CD4-positive, CD25-positive, alpha-beta regulatory T cell (primary cell): ENCODE results near the gene PEAK1. TPM values are rescaled to one million over a fixed set of nuclear protein-coding genes. Genes with fewer than 3 reads are reported as not detected.
A peak's percentile ranks its signal among the peaks of the same experiment; 100 is the strongest.
"Not testable (repeated sequence)": the region's sequence is repeated elsewhere in the genome, so short reads cannot be mapped to it uniquely, and the experiment has no call there.

ENCODE experiments used
- ATAC-seq, 2 donors: fragments of 150-1000 bp; cut with Tn5 transposase; one replicate each; pipeline ENCODE4 v1.10.0; 2021; ENCODE audit warnings: low read depth in 2 of 2, moderate number of reproducible peaks in 2 of 2, moderate library complexity in 1 of 2
- DNase-seq, 3 donors: peaks; one replicate each; pipeline versions ENCODE4 v3.0.0 to v3.0.0-alpha.2; 2012 to 2022; ENCODE audit warnings: mixed read lengths in 1 of 3
- H3K27ac ChIP-seq: one replicate; pipeline ENCODE4 v1.7.0; 2013; ENCODE audit warnings: mild to moderate bottlenecking, low read length; ENCODE audit not compliant: insufficient read depth, poor library complexity, severe bottlenecking
- H3K27me3 ChIP-seq: one replicate; pipeline ENCODE4 v1.7.0; 2013; ENCODE audit warnings: low read length; ENCODE audit not compliant: control insufficient read depth, insufficient read depth
- H3K36me3 ChIP-seq: one replicate; pipeline ENCODE4 v1.7.0; 2013; ENCODE audit warnings: mild to moderate bottlenecking, low read length, moderate library complexity; ENCODE audit not compliant: control insufficient read depth, insufficient read depth
- H3K4me1 ChIP-seq: 2 replicates; pipeline ENCODE4 v1.7.0; 2013; ENCODE audit warnings: mild to moderate bottlenecking, low read length; ENCODE audit not compliant: insufficient read depth, control insufficient read depth, poor library complexity, severe bottlenecking
- H3K4me3 ChIP-seq: one replicate; pipeline ENCODE4 v1.7.0; 2013; ENCODE audit warnings: low read depth, mild to moderate bottlenecking, low read length, moderate library complexity
- H3K9me3 ChIP-seq, 2 experiments: 1 replicate in 1 of 2; 2 replicates in 1 of 2; pipeline ENCODE4 v1.7.0; 2013; ENCODE audit warnings: low read length in 2 of 2, mild to moderate bottlenecking in 1 of 2, moderate library complexity in 1 of 2; ENCODE audit not compliant: control insufficient read depth in 2 of 2
- H3K27ac Mint-ChIP-seq, 3 donors: one replicate each; pipeline ENCODE4 v1.8.0; 2020 to 2022; ENCODE audit warnings: mild to moderate bottlenecking in 3 of 3, mixed read lengths in 3 of 3, moderate library complexity in 2 of 3
- H3K27me3 Mint-ChIP-seq: one replicate; pipeline ENCODE4 v1.8.0; 2022; ENCODE audit warnings: mild to moderate bottlenecking, mixed read lengths
- H3K36me3 Mint-ChIP-seq: one replicate; pipeline ENCODE4 v1.8.0; 2020; ENCODE audit warnings: mixed read lengths
- H3K4me1 Mint-ChIP-seq, 4 donors: one replicate each; pipeline ENCODE4 v1.8.0; 2020 to 2022; ENCODE audit warnings: mixed read lengths in 4 of 4, mild to moderate bottlenecking in 1 of 4
- H3K4me3 Mint-ChIP-seq, 4 donors: one replicate each; pipeline ENCODE4 v1.8.0; 2020 to 2022; ENCODE audit warnings: mild to moderate bottlenecking in 4 of 4, mixed read lengths in 4 of 4, moderate library complexity in 3 of 4
- H3K9me3 Mint-ChIP-seq, 7 donors: one replicate each; pipeline ENCODE4 v1.8.0; 2020 to 2022; ENCODE audit warnings: mixed read lengths in 7 of 7, mild to moderate bottlenecking in 3 of 7, moderate library complexity in 2 of 7
- polyA plus RNA-seq, 4 donors: library from polyadenylated mRNA; unstranded; fragments of 300-500 nt; fragmentation: Illumina TruSeq; gene quantifications; one replicate each; pipeline ENCODE4 v1.2.3, GENCODE V29; 2021
- total RNA-seq: library from RNA; stranded (reverse); gene quantifications from one replicate; pipeline ENCODE4 v1.2.3, GENCODE V29; 2022

The PEAK1 gene
- total and polyA plus RNA-seq, 5 donors from 2014 or later, result 0.15 to 9.6 (median 1.1) TPM

- no peaks in the 10 kb centered on the region for H3K9me3 Mint-ChIP-seq
- H3K4me3 Mint-ChIP-seq, result peak overlapping the region in 2 of 4 donors; percentile 39 to 49
- H3K27ac ChIP-seq, result no peak overlapping the region
- no peaks in the 10 kb centered on the region for H3K9me3 ChIP-seq
- DNase-seq, result peak in 2 of 3 donors; percentile 33 to 80
- no peaks in the 10 kb centered on the region for H3K27me3 ChIP-seq
- H3K4me3 ChIP-seq, result peak overlapping the region; percentile 17
- H3K36me3 Mint-ChIP-seq, result no peaks in the 10 kb centered on the region
- H3K4me1 ChIP-seq, result peaks cover 9% of the 10 kb centered on the region
- no peaks in the 10 kb centered on the region for H3K27me3 Mint-ChIP-seq
- H3K36me3 ChIP-seq, result no peaks in the 10 kb centered on the region
- peak; percentile 67 to 84 for ATAC-seq
- peak overlapping the region; percentile 23 to 63 (median 25) for H3K27ac Mint-ChIP-seq
- peaks cover 6 to 13% (median 10%) of the 10 kb centered on the region in 4 donors for H3K4me1 Mint-ChIP-seq
These were observed 10.4 kb downstream of the PEAK1 start for GRCh38 chr15:77409259-77410156.

- no peaks in the 10 kb centered on the region for H3K9me3 Mint-ChIP-seq
- H3K4me1 Mint-ChIP-seq, result peaks cover 6 to 14% (median 10%) of the 10 kb centered on the region in 4 donors
- Histone ChIP-seq H3K4me1 (peaks cover 9% of the 10 kb centered on the region), H3K9me3 (no peaks in the 10 kb centered on the region), H3K27ac (no peak overlapping the region), H3K27me3 (no peaks in the 10 kb centered on the region), H3K36me3 (no peaks in the 10 kb centered on the region), H3K4me3 (no peak overlapping the region)
- no peaks in the 10 kb centered on the region for H3K36me3 Mint-ChIP-seq
- ATAC-seq, result no peak
- no peak overlapping the region for H3K27ac Mint-ChIP-seq
- no peaks in the 10 kb centered on the region for H3K27me3 Mint-ChIP-seq
- H3K4me3 Mint-ChIP-seq, result no peak overlapping the region
- no peak for DNase-seq
These were observed 13.1 kb downstream of the PEAK1 start for GRCh38 chr15:77406846-77407245.

DNA sequence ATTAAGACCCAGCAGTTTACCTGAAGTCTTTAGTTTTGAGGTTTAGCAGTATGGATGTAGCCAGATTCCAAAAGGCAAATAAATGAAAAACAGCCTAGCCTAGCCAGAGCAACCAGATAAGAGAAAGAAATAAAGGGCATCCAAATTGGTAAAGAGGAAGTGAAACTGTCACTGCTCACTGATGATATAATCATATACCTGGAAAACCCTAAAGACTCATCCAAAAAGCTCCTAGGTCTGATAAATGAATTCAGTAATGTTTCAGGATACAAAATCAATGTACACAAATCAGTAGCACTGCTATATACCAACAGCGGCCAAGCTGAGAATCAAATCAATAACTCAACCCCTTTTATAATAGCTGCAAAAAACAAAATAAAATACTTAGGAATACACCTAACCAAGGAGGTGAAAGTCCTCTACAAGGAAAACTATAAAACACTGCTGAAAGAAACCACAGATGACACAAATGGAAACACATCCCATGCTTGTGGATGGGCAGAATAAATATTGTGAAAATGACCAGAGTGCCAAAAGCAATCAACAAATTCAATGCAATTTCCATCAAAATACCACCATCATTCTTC is 13.6 kb downstream of the PEAK1 start:
- H3K36me3 Mint-ChIP-seq, H3K36me3 ChIP-seq, H3K4me3 ChIP-seq, H3K27ac ChIP-seq, H3K27me3 ChIP-seq, H3K27ac Mint-ChIP-seq, H3K4me3 Mint-ChIP-seq, H3K9me3 Mint-ChIP-seq, H3K9me3 ChIP-seq, H3K27me3 Mint-ChIP-seq, DNase-seq, H3K4me1 ChIP-seq, ATAC-seq: not testable (repeated sequence)
- peaks cover 6 to 14% (median 10%) of the 10 kb centered on the region in 4 donors for H3K4me1 Mint-ChIP-seq

DNA sequence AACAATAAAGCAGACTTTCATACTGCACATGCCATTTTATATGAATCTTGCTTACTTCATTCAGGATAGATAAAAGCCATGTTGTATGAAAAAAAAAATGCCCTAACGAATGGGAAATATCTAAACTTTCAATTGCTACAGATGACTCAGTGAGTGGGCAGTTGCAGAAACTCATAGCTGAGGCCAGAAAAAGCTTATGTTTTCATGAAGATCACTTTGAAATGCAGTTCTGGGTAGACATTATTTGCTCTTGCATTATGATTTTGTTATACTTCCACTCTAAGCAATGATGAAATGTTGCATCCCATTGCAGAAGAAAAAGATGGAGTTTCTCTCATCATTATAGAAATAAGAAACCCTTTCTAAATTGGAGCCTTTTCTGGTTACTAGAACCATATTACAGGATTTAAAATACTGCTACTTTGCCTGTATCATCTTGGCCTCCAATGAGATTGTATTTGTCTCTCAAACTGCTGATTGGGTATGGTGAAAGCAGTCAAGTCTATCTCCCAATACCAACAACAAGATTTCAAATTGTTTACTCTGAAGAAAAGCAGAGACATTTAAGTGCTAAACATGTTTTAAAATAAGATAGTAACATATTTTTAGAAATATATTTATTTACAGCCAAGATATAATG is 17.0 kb downstream of the PEAK1 start:
- DNase-seq, result no peak
- Histone ChIP-seq H3K9me3 (peaks cover 6 to 21% of the 10 kb centered on the region in 2 experiments), H3K27me3 (no peaks in the 10 kb centered on the region), H3K4me1 (no peaks in the 10 kb centered on the region), H3K36me3 (no peaks in the 10 kb centered on the region), H3K4me3 (no peak overlapping the region), H3K27ac (no peak overlapping the region)
- Mint-ChIP-seq H3K36me3 (no peaks in the 10 kb centered on the region), H3K27ac (no peak overlapping the region), H3K4me1 (peaks cover 0 to 8% (median 0%) of the 10 kb centered on the region in 4 donors), H3K27me3 (peaks cover 4% of the 10 kb centered on the region), H3K9me3 (peaks cover 0 to 26% (median 6%) of the 10 kb centered on the region in 7 donors), H3K4me3 (no peak overlapping the region)
- no peak for ATAC-seq

DNA sequence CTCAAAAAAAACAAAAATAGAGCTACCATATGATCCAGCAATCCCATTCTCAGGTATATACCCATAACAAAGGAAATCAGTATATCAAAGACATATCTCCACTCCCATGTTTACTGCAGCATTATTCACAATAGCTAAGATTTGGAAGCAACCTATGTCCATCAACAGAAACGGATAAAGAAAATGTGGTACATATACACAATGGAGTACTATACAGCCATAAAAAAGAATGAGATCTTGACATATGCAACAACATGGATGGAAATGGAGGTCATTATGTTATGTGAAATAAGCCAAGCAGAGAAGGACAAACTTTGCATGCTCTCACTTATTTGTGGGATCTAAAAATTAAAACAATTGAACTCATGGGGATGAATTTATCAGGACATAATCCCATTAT is 19.6 kb downstream of the PEAK1 start:
- Histone ChIP-seq H3K27ac (no peak overlapping the region), H3K4me3 (no peak overlapping the region), H3K27me3 (no peaks in the 10 kb centered on the region), H3K4me1 (no peaks in the 10 kb centered on the region), H3K36me3 (no peaks in the 10 kb centered on the region), H3K9me3 (peaks cover 6 to 26% of the 10 kb centered on the region in 2 experiments)
- Mint-ChIP-seq H3K4me1 (peaks cover 0 to 12% (median 3%) of the 10 kb centered on the region in 4 donors), H3K4me3 (no peak overlapping the region), H3K36me3 (peaks cover 2% of the 10 kb centered on the region), H3K27ac (no peak overlapping the region), H3K27me3 (peaks cover 13% of the 10 kb centered on the region), H3K9me3 (peaks cover 3 to 47% (median 16%) of the 10 kb centered on the region in 7 donors)
- no peak for ATAC-seq
- no peak for DNase-seq

DNA sequence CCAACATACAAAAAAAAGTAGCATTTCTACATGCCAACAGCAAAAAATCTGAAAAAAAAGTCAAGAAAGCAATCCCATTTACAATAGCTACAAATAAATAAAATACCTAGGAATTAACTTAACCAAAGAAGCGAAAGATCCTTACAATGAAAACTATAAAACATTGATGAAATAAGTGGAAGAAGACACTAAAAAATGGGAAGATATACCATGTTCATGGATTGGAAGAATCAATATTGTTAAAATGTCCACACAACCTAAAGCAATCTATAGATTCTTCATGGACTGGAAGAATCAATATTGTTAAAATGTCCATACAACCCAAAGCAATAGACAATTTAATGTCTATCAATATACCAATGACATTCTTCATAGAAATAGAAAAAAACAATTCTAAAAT is 21.0 kb downstream of the PEAK1 start:
- no peak for ATAC-seq
- Histone ChIP-seq H3K27ac (no peak overlapping the region), H3K9me3 (peaks cover 9 to 38% of the 10 kb centered on the region in 2 experiments), H3K27me3 (peaks cover 3% of the 10 kb centered on the region), H3K4me1 (no peaks in the 10 kb centered on the region), H3K4me3 (no peak overlapping the region), H3K36me3 (no peaks in the 10 kb centered on the region)
- H3K27ac Mint-ChIP-seq, result no peak overlapping the region
- peaks cover 4% of the 10 kb centered on the region for H3K36me3 Mint-ChIP-seq
- H3K27me3 Mint-ChIP-seq, result peaks cover 13% of the 10 kb centered on the region
- peaks cover 0 to 16% (median 3%) of the 10 kb centered on the region in 4 donors for H3K4me1 Mint-ChIP-seq
- no peak overlapping the region for H3K4me3 Mint-ChIP-seq
- DNase-seq, result no peak
- peaks cover 6 to 50% (median 18%) of the 10 kb centered on the region in 7 donors for H3K9me3 Mint-ChIP-seq

DNA sequence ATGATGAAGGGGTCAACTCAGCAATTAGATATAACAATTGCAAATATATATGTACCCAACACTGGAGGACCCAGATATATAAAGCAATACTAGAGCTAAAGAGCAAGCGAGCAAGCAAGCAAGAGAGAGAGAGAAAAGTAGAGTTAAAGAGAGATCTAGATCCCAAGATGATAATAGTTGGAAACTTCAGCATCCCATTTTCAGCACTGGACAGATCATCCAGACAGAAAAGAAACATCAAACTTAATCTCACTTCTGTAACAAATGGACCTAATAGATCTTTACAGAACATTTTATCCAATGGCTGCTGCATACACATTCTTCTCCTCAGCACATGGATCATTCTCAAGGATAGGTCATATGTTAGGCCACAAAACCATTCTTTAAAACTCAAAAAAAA is 23.2 kb downstream of the PEAK1 start:
- H3K36me3 Mint-ChIP-seq, result peaks cover 4% of the 10 kb centered on the region
- Histone ChIP-seq H3K27me3 (peaks cover 3% of the 10 kb centered on the region), H3K9me3 (peaks cover 9 to 38% of the 10 kb centered on the region in 2 experiments), H3K27ac (no peak overlapping the region), H3K4me1 (no peaks in the 10 kb centered on the region), H3K36me3 (no peaks in the 10 kb centered on the region), H3K4me3 (no peak overlapping the region)
- H3K4me1 Mint-ChIP-seq, result peaks cover 0 to 16% (median 1%) of the 10 kb centered on the region in 4 donors
- peaks cover 13% of the 10 kb centered on the region for H3K27me3 Mint-ChIP-seq
- ATAC-seq, result no peak
- no peak overlapping the region for H3K27ac Mint-ChIP-seq
- DNase-seq, result no peak
- H3K9me3 Mint-ChIP-seq, result peaks cover 6 to 50% (median 18%) of the 10 kb centered on the region in 7 donors
- no peak overlapping the region for H3K4me3 Mint-ChIP-seq
